ENCODE results near the gene TNFAIP8L1.

Gene TNFAIP8L1

DNA sequence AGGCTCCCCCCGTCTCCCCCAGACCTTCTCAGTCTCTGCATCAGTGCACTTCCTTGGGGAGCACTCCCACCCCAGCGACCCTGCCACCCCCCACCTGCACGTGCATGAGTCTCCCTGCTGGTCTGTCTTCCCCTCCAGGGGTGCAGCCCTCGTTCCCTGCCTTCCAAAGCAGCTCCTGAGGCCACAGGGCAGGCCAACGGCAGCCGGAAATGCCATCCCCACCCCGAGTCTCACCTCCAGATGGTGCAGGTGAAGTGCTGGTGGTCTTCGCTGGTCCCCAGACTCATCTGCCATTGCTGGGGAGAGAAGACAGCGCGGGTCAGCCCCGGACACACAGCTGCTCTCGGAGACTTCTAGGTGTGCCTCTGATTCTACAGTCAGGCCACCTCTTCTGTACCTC is 25.3 kb downstream of the TNFAIP8L1 start:
- no peak overlapping the region for H3K4me3 ChIP-seq (ENCODE audit: low read depth, low read length)
- TF ChIP-seq, protein P1, sequence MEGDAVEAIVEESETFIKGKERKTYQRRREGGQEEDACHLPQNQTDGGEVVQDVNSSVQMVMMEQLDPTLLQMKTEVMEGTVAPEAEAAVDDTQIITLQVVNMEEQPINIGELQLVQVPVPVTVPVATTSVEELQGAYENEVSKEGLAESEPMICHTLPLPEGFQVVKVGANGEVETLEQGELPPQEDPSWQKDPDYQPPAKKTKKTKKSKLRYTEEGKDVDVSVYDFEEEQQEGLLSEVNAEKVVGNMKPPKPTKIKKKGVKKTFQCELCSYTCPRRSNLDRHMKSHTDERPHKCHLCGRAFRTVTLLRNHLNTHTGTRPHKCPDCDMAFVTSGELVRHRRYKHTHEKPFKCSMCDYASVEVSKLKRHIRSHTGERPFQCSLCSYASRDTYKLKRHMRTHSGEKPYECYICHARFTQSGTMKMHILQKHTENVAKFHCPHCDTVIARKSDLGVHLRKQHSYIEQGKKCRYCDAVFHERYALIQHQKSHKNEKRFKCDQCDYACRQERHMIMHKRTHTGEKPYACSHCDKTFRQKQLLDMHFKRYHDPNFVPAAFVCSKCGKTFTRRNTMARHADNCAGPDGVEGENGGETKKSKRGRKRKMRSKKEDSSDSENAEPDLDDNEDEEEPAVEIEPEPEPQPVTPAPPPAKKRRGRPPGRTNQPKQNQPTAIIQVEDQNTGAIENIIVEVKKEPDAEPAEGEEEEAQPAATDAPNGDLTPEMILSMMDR (IDR thresholded peaks at IDR 0.05; ENCODE audit: borderline replicate concordance, insufficient read depth, low read depth, low read length): no peak

DNA sequence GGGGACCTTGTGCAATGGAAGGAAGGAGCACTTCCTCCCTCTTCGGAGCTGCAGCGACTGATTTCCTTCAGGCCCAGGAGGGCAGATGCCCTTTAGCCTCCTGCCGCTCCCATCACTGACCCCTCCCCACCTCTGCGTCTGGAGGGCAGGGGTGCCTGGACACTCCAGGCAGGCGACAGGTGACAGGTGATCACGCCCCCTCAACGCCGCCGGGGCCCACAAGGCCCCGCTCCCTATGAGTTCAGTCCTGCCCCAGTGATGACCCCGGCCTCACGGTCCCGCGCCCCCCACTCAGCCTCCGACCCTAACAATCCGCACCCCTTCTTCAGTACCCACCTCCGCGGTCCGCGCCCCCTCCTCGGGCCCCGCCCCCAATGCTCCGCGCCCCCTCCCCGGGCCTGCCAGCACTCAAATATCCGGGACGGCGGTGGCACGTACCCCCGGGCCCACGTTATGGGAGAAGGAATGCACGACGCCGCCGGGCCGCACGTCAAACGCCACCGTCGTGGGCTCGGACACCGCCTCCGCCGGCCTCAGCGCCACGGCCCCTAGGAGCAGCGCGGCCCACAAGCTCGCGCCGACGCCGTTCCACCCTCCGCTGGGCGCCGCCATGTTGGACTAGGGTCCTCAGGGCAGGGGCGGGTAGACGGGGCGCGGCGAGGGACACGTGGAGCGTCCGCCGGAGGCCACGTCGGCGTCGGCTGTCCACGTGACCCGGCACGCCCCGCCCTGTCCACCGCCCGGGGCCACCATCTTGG is 30.6 kb downstream of the TNFAIP8L1 start, which contains the start of gene MYDGF:
MYDGF (minus strand) TSS at position 620 of the 758 bp plus-strand sequence; CDS start at position 612, 8 bp downstream.
- peak within 1 kb of the TSS; percentile 76 for H3K4me3 ChIP-seq (ENCODE audit: low read depth, low read length)
- TF ChIP-seq, protein P1 (IDR thresholded peaks at IDR 0.05; ENCODE audit: borderline replicate concordance, insufficient read depth, low read depth, low read length): no peak

DNA sequence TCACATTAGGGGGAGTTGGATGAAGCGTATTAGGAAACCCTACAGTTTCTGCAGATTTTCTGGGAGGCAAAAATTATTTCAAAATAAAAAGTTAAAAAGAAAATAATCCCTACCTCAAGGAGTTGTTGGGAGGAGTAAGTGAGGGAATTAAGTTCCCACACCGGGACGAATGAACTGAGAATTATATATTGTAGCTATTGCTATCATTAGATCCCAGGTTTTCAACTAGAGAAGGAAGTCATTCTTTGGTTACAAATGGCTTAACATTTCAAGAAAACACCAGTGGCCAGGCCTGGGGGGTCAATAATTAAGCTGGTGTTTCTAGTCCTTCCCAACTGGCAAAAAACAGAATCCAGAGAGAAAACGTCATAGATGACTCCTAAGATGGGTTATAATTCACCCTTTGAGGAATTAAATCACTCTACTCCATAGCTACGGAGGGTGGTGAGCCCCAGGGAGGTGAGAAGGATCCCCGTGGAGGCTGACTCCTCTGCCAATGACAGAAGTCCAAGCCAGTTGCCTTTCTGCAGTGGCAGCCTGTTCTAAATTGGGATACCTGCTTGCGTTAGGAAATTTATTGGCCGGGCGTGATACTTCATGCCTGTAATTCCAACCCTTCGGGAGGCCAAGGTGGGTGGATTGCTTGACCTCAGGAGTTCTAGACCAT is 32.0 kb downstream of the TNFAIP8L1 start:
- TF ChIP-seq, protein P1 (IDR thresholded peaks at IDR 0.05; ENCODE audit: borderline replicate concordance, insufficient read depth, low read depth, low read length): no peak
- no peak overlapping the region for H3K4me3 ChIP-seq (ENCODE audit: low read depth, low read length)

DNA sequence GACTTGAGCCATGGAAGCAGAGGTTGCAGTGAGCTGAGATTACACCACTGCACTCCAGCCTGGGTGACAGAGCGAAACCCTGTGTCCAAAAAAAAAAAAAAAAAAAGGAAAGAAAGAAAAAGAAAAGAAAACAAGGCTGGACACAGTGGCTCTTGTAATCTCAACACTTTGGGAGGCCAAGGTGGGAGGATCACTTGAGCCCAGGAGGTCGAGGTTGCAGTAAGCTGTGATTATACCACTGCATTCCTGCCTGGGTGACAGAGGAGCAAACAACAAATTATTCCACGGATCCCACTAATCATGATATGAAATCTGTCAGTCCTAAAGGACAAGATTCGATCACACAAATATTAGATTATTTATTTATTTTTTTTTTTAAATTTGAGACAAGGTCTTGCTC is 33.9 kb downstream of the TNFAIP8L1 start:
- TF ChIP-seq, protein P1 (IDR thresholded peaks at IDR 0.05; ENCODE audit: borderline replicate concordance, insufficient read depth, low read depth, low read length): no peak
- no peak overlapping the region for H3K4me3 ChIP-seq (ENCODE audit: low read depth, low read length)

DNA sequence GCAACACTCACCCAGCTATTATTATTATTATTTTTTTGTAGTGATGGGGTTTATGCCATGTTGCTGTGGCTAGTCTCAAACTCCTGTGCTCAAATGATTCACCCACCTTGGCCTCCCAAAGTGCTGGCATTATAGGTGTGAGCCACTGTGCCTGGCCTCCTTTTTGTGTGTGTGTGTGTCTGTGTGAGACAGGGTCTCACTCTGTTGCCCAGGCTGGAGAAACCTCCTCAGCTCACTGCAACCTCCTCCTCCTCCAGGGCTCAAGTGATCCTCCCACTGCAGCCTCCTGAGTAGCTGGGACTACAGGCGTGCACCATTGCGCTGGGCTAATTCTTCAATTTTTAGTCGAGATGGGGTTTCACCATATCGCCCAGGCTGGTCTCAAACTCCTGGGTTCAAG is 34.4 kb downstream of the TNFAIP8L1 start:
- TF ChIP-seq, protein P1 (IDR thresholded peaks at IDR 0.05; ENCODE audit: borderline replicate concordance, insufficient read depth, low read depth, low read length): no peak
- H3K4me3 ChIP-seq (ENCODE audit: low read depth, low read length): no peak overlapping the region

DNA sequence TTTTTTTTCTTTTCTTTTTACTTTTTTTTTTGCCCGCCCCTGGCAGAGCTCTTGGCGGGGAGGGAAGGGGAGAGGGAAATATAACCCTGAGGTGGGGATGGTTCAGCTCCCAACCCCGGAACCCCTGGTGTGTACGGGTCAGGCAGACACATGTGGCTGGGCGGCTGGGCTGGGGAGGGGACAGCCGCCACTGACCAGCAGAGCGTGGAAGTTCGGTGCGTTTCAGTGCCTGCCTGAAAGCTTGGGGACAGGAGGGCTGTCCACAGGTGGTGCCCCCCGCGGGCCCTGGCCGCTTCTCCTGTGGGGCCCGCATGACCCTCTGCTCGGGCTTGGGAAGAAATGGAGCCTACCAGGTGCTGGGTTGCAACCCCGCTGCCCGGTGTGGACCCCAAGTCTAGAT is 36.0 kb downstream of the TNFAIP8L1 start:
- H3K4me3 ChIP-seq (ENCODE audit: low read depth, low read length): no peak overlapping the region
- TF ChIP-seq, protein P1 (IDR thresholded peaks at IDR 0.05; ENCODE audit: borderline replicate concordance, insufficient read depth, low read depth, low read length): no peak
